ENCODE data around the gene NOG. TPM values are rescaled to one million over a fixed set of nuclear protein-coding genes. Genes with fewer than 3 reads are reported as not detected.

NOG gene
- 0.28 and 0.32 TPM in 2 replicates for total RNA-seq (2022)
- Bru-seq, nascent RNA = percentile 23 among the genes with signal in this experiment
- BruChase-seq, experiment 1, labeled RNA remaining after a 2-hour chase = percentile 36 among the genes with signal in this experiment
- BruChase-seq, experiment 2, labeled RNA remaining after a 6-hour chase = percentile 20 among the genes with signal in this experiment
- long read RNA-seq = 0 reads

DNA sequence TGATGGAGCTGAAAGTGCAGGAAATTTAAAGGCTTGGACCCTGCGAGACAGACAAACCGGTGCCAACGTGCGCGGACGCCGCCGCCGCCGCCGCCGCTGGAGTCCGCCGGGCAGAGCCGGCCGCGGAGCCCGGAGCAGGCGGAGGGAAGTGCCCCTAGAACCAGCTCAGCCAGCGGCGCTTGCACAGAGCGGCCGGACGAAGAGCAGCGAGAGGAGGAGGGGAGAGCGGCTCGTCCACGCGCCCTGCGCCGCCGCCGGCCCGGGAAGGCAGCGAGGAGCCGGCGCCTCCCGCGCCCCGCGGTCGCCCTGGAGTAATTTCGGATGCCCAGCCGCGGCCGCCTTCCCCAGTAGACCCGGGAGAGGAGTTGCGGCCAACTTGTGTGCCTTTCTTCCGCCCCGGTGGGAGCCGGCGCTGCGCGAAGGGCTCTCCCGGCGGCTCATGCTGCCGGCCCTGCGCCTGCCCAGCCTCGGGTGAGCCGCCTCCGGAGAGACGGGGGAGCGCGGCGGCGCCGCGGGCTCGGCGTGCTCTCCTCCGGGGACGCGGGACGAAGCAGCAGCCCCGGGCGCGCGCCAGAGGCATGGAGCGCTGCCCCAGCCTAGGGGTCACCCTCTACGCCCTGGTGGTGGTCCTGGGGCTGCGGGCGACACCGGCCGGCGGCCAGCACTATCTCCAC is at the start of gene NOG:
TSS of gene NOG (plus strand) at position 54 of the 674 bp plus-strand sequence. CDS start at position 579, 525 bp downstream.
- TF ChIP-seq, protein P1, sequence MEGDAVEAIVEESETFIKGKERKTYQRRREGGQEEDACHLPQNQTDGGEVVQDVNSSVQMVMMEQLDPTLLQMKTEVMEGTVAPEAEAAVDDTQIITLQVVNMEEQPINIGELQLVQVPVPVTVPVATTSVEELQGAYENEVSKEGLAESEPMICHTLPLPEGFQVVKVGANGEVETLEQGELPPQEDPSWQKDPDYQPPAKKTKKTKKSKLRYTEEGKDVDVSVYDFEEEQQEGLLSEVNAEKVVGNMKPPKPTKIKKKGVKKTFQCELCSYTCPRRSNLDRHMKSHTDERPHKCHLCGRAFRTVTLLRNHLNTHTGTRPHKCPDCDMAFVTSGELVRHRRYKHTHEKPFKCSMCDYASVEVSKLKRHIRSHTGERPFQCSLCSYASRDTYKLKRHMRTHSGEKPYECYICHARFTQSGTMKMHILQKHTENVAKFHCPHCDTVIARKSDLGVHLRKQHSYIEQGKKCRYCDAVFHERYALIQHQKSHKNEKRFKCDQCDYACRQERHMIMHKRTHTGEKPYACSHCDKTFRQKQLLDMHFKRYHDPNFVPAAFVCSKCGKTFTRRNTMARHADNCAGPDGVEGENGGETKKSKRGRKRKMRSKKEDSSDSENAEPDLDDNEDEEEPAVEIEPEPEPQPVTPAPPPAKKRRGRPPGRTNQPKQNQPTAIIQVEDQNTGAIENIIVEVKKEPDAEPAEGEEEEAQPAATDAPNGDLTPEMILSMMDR (IDR thresholded peaks at IDR 0.05; ENCODE audit: insufficient read depth in 1 of 2, low read depth in 1 of 2, low read length in 1 of 2, severe bottlenecking in 1 of 2, unreplicated experiment in 1 of 2) = no peak
- Mint-ChIP-seq H3K9me3 (ENCODE audit: unreplicated experiment) (no peaks in the 10 kb centered on the region), H3K27ac (ENCODE audit: unreplicated experiment) (no peak within 1 kb of the TSS), H3K36me3 (ENCODE audit: insufficient read depth, unreplicated experiment) (no peaks in the 10 kb centered on the region), H3K4me3 (ENCODE audit: unreplicated experiment) (peak within 1 kb of the TSS; percentile 74), H3K27me3 (ENCODE audit: insufficient read depth, unreplicated experiment) (peaks cover 50% of the 10 kb centered on the region), H3K4me1 (ENCODE audit: low read depth, unreplicated experiment) (no peaks in the 10 kb centered on the region)
- Histone ChIP-seq H3K4me1 (peaks cover 24% of the 10 kb centered on the region), H3K4me3 (ENCODE audit: low read depth, low read length) (peak within 1 kb of the TSS; percentile 45), H3K9me3 (no peaks in the 10 kb centered on the region), H3K36me3 (ENCODE audit: control insufficient read depth, insufficient read depth, low read length) (no peaks in the 10 kb centered on the region), H3K27me3 (replicated peaks; ENCODE audit: control insufficient read depth, insufficient read depth, low read length) (peaks cover 10% of the 10 kb centered on the region)
- ChIA-PET POLR2A (interaction anchor here (0.7 kb wide), 1 partner anchor 128 kb away, joined by 3 read pairs; no protein-coding TSS in a partner anchor), CTCF (interaction anchor here (0.9 to 3.3 kb wide), 7 partner anchors 35 to 241 kb away, joined by 3 to 57 read pairs (median 3); partner anchors contain the start of gene DGKE)
- BruUV-seq (replicated peaks) = no TSS peak
- peak; percentile 64 to 72 for DNase-seq
- intact Hi-C loops (cut with micrococcal nuclease; ENCODE audit: unreplicated experiment) = loop anchor here (1.0 to 2.0 kb wide), 4 partner anchors 47 to 187 kb away; no protein-coding TSS in a partner anchor

DNA sequence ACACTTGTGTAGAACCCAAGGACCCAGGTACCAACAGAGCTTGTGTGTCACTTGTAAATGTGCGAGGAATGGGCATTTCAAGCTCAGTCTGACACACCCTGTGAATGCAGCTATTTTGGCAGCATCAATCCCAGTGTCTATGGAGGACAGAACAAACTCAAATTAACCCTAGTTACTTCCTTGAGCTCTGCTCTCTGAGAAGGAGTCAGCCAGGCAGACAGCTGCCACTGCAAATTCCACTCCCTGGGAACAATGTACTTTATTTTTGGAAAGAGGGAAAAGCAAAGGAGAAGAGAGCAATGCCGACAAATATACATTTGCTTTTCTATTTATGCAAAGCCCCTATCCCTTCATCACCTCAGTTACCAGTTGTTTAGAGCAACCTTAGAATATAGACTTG is 48.4 kb upstream of the NOG start:
- Mint-ChIP-seq H3K4me3 (ENCODE audit: unreplicated experiment) (no peak overlapping the region), H3K9me3 (ENCODE audit: unreplicated experiment) (peaks cover 2% of the 10 kb centered on the region), H3K27ac (ENCODE audit: unreplicated experiment) (no peak overlapping the region), H3K4me1 (ENCODE audit: low read depth, unreplicated experiment) (no peaks in the 10 kb centered on the region), H3K27me3 (ENCODE audit: insufficient read depth, unreplicated experiment) (peaks cover 2% of the 10 kb centered on the region), H3K36me3 (ENCODE audit: insufficient read depth, unreplicated experiment) (no peaks in the 10 kb centered on the region)
- H3K4me1 ChIP-seq = no peaks in the 10 kb centered on the region
- no peak for DNase-seq
- no peaks in the 10 kb centered on the region for H3K36me3 ChIP-seq (ENCODE audit: control insufficient read depth, insufficient read depth, low read length)
- H3K27me3 ChIP-seq (replicated peaks; ENCODE audit: control insufficient read depth, insufficient read depth, low read length) = no peaks in the 10 kb centered on the region
- TF ChIP-seq, protein P1 (IDR thresholded peaks at IDR 0.05; ENCODE audit: insufficient read depth in 1 of 2, low read depth in 1 of 2, low read length in 1 of 2, severe bottlenecking in 1 of 2, unreplicated experiment in 1 of 2) = no peak
- BruUV-seq (replicated peaks) = no TSS peak
- CTCF ChIA-PET = no interaction called here
- intact Hi-C loops (cut with micrococcal nuclease; ENCODE audit: unreplicated experiment) = no loop called here
- no peak overlapping the region for H3K4me3 ChIP-seq (ENCODE audit: low read depth, low read length)
- no peaks in the 10 kb centered on the region for H3K9me3 ChIP-seq
- POLR2A ChIA-PET = no interaction called here

DNA sequence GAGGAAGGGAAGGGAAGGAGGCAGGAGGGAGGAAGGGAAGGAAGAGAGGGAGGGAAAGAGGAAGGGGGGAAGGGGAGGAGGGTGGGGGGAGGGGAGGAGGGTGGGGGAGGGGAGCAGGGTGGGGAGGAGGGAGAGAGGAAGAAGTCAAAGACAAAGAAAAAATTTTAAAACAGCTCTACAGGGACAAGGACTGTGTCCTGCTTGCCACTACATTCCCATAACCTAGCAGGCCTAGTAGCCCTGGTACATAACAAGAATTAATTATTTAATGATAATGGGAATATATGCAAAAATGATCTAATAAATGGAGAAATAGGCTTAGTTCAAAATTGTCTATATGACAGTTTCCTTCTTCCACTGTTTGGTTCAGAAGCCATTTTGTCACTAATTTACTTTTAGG is 47.6 kb upstream of the NOG start:
- ChIA-PET POLR2A (no interaction called here), CTCF (no interaction called here)
- Histone ChIP-seq H3K27me3 (replicated peaks; ENCODE audit: control insufficient read depth, insufficient read depth, low read length) (no peaks in the 10 kb centered on the region), H3K4me1 (no peaks in the 10 kb centered on the region), H3K4me3 (ENCODE audit: low read depth, low read length) (no peak overlapping the region), H3K36me3 (ENCODE audit: control insufficient read depth, insufficient read depth, low read length) (no peaks in the 10 kb centered on the region), H3K9me3 (no peaks in the 10 kb centered on the region)
- no peak overlapping the region for H3K27ac Mint-ChIP-seq (ENCODE audit: unreplicated experiment)
- DNase-seq = no peak
- no peak overlapping the region for H3K4me3 Mint-ChIP-seq (ENCODE audit: unreplicated experiment)
- no peaks in the 10 kb centered on the region for H3K4me1 Mint-ChIP-seq (ENCODE audit: low read depth, unreplicated experiment)
- peaks cover 2% of the 10 kb centered on the region for H3K27me3 Mint-ChIP-seq (ENCODE audit: insufficient read depth, unreplicated experiment)
- intact Hi-C loops (cut with micrococcal nuclease; ENCODE audit: unreplicated experiment) = no loop called here
- H3K9me3 Mint-ChIP-seq (ENCODE audit: unreplicated experiment) = no peaks in the 10 kb centered on the region
- TF ChIP-seq, protein P1 (IDR thresholded peaks at IDR 0.05; ENCODE audit: insufficient read depth in 1 of 2, low read depth in 1 of 2, low read length in 1 of 2, severe bottlenecking in 1 of 2, unreplicated experiment in 1 of 2) = no peak
- no TSS peak for BruUV-seq (replicated peaks)
- H3K36me3 Mint-ChIP-seq (ENCODE audit: insufficient read depth, unreplicated experiment) = no peaks in the 10 kb centered on the region
